GM10266 (cell line): ENCODE data around the gene GAL3ST3.
"Not testable (repeated sequence)": the region's sequence is repeated elsewhere in the genome, so short reads cannot be mapped to it uniquely, and the experiment has no call there.

Experiments used
- DNase-seq: peaks from one replicate; pipeline ENCODE4 v3.0.0; 2012; ENCODE audit errors: extremely low spot score
- TF ChIP-seq, protein P1 (sequence below): IDR thresholded peaks from 2 replicates; pipeline ENCODE4 v1.5.1; 2012; ENCODE audit warnings: mild to moderate bottlenecking, low read depth; ENCODE audit not compliant: control insufficient read depth, insufficient read depth; ENCODE audit errors: missing control alignments

The GAL3ST3 gene, protein sequence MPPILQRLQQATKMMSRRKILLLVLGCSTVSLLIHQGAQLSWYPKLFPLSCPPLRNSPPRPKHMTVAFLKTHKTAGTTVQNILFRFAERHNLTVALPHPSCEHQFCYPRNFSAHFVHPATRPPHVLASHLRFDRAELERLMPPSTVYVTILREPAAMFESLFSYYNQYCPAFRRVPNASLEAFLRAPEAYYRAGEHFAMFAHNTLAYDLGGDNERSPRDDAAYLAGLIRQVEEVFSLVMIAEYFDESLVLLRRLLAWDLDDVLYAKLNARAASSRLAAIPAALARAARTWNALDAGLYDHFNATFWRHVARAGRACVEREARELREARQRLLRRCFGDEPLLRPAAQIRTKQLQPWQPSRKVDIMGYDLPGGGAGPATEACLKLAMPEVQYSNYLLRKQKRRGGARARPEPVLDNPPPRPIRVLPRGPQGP

DNA sequence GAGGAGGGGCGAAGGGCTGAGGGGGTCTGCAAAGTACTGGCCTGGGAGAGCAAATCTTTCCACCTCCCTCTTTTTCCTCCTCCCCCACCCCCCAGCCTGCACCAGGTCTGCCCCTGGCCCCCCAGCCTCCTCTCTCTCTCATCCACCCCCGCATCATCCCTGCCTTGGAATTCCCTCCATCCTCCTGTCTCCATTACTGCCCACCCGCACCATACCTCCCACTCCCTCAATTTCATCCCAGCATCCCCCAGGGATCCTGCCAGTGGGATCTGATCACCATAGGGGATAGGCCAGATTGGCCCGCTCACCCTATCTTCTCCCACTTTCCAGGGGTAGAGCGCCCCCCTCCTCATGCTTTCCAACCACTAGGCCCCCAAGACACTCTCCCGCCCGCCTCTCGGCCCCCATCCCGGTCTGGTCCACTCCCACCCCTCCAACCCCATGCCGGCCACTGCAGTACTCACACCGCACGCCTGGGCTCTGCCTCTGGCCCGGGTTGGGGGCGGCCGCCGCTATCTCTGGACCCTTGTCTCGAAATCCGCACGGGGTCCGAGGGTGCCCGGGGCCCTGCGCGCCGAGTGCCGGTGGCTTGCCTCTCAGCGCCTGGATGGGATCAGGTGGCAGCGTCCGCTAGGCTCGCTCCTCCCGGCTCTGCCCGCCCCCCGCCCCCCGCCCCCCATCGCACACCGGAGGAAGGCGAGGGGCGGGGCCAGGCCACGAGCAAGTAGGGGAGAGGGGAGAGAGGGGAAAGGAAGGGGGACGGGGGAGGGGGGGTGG lies at the start of gene GAL3ST3:
Gene GAL3ST3 (minus strand): TSS at position 615 of the 777 bp plus-strand sequence. CDS start 3,746 bp downstream, outside the sequence.
- DNase-seq: no peak
- TF ChIP-seq, protein P1, sequence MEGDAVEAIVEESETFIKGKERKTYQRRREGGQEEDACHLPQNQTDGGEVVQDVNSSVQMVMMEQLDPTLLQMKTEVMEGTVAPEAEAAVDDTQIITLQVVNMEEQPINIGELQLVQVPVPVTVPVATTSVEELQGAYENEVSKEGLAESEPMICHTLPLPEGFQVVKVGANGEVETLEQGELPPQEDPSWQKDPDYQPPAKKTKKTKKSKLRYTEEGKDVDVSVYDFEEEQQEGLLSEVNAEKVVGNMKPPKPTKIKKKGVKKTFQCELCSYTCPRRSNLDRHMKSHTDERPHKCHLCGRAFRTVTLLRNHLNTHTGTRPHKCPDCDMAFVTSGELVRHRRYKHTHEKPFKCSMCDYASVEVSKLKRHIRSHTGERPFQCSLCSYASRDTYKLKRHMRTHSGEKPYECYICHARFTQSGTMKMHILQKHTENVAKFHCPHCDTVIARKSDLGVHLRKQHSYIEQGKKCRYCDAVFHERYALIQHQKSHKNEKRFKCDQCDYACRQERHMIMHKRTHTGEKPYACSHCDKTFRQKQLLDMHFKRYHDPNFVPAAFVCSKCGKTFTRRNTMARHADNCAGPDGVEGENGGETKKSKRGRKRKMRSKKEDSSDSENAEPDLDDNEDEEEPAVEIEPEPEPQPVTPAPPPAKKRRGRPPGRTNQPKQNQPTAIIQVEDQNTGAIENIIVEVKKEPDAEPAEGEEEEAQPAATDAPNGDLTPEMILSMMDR: no peak

DNA sequence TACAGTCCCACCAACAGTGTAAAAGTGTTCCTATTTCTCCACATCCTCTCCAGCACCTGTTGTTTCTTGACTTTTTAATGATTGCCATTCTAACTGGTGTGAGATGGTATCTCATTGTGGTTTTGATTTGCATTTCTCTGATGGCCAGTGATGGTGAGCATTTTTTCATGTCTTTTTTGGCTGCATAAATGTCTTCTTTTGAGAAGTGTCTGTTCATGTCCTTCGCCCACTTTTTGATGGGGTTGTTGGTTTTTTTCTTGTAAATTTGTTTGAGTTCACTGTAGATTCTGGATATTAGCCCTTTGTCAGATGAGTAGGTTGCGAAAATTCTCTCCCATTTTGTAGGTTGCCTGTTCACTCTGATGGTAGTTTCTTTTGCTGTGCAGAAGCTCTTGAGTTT lies 43.2 kb upstream of the GAL3ST3 start:
- DNase-seq: not testable (repeated sequence)

DNA sequence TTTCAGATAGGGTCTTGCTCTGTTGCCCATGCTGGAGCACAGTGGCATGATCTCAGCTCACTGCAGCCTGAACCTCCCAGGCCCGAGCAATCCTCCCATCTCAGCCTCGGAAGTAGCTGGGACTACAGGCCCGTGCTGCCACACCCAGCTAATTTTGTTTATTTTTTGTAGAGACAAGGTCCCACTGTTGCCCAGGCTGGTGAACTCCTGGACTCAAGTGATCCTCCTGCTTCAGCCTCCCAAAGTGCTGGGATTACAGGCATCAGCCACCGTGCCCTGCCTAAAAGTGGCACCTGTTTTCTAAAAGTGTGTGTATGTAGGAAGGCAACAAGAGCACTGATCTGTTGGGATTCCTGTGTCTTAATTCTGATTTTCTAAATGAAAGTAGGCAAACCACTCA lies 41.3 kb upstream of the GAL3ST3 start:
- DNase-seq: no peak
- TF ChIP-seq, protein P1: no peak

DNA sequence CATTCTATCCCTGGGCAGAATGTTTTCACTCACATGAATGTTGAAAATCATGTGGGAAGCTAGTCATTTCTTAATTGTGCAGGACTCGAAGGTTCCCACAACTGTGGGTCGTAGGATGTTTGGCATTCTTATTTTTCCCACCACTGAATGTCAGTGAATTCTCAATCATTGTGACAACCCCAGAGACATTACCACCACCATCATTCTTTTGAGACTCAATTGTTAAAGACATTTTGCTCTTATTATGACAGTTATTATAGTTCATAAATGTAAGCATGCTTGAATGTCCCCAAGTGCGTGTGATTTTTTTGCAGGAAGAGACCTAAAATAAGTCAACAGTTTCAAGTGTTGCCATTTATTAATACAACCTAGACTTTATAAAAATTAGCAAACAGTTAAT lies 40.1 kb upstream of the GAL3ST3 start:
- DNase-seq: no peak
- TF ChIP-seq, protein P1: no peak

DNA sequence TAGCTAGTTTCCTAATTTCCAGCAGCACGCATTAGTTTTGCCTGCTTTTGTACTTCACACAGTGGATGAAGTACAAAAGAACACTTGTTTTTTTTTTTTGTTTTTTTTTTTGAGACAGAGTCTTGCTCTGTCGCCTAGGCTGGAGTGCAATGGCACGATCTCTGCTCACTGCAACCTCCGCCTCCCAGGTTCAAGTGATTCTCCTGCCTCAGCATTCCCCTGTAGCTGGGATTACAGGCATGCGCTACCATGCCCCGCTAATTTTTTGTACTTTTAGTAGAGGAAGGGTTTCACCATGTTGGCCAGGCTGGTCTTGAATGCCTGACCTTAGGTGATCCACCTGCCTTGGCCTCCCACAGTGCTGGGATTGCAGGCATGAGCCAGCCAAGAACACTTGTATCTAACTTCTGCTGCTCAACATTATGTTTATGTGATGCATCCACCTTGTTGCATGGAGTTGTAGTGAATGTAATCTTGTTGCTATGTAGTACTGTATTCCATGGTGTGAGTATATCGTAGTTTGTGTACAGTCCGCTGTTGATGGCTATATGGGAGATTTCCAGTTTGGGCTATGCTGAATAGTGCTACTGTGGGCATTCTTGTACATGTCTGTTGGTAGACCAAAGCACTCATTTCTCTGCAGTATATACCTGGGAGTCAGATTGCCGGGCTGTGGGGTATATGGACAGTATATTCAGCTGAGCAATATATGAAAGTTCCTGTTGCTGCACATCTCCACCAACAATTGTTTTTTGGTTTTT lies 38.4 kb upstream of the GAL3ST3 start:
- no peak for DNase-seq
- TF ChIP-seq, protein P1: no peak

DNA sequence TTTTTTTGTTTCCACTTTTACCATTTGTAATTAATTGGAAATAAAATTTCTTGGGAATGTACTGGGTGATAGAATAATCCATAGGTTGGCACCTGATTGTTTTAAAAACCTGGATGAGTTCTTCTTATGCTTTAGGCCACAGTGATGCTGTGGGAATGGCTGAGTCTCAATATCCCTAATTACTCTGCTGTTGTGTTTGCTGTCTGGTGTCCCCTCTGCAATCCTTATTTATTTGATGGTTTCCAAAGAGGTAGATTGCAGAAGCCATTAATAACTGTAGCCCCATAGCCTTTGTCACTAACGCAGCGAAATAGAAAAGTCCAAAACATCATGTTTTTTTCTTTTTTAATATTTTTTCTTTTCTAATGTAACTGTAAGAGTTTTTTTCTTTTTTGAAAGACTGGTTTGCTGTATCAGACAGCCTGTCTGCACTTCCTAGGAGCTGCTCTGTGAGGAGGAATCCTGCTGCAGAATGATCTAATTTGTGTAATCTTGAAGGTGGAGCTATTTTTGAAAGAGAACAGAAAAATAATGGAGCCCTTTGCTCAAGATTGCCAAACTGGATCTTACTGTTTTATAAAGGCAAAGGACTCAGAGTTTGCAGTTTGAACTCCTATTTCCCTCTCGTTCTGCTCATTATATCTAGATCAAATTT lies 36.0 kb upstream of the GAL3ST3 start:
- TF ChIP-seq, protein P1: no peak
- DNase-seq: no peak

DNA sequence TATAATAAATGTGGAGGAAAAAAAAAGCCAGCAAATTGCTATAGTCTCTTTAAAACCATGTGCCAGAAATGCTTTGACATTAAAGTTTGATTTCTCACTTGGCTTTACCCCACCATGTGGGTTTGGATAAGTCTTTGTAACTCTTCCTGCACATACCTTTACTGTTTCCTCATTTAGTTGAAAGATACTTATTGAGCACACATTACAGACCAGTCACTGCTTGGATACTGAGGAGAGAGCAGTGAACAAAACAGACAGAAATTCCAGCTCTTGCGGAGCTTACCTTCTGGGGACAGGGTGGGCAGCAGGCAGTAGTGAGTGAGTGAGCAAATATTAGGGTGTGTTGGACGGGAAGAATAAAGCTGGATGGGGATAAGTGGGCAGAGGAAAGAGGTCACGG lies 34.8 kb upstream of the GAL3ST3 start:
- TF ChIP-seq, protein P1: no peak

More for the DNA sequence above, 34.8 kb upstream of the GAL3ST3 start:
- no peak for DNase-seq
